Fibroblast of lung (primary cell): ENCODE measurements around the gene KRTAP1-4. TPM values are rescaled to one million over a fixed set of nuclear protein-coding genes. Genes with fewer than 3 reads are reported as not detected.
A peak's percentile ranks its signal among the peaks of the same experiment; 100 is the strongest.
"Not testable (repeated sequence)": the region's sequence is repeated elsewhere in the genome, so short reads cannot be mapped to it uniquely, and the experiment has no call there.

Experiments used
- DNase-seq, 2 donors: peaks; one replicate each; pipeline versions ENCODE4 v3.0.0 to v3.0.0-alpha.2; 2010; ENCODE audit warnings: low read depth in 2 of 2
- H2AFZ ChIP-seq: 2 replicates; pipeline ENCODE4 v1.5.1; 2012; ENCODE audit warnings: low read length, control low read depth, inconsistent platforms
- H3K27ac ChIP-seq: 2 replicates; pipeline ENCODE4 v1.5.1; 2011; ENCODE audit warnings: low read length, control low read depth; ENCODE audit not compliant: insufficient read depth
- H3K27me3 ChIP-seq: 2 replicates; pipeline ENCODE4 v1.5.1; 2011; ENCODE audit warnings: mild to moderate bottlenecking, low read length; ENCODE audit not compliant: control insufficient read depth, insufficient read depth
- H3K36me3 ChIP-seq: 2 replicates; pipeline ENCODE4 v1.5.1; 2011; ENCODE audit warnings: low read length; ENCODE audit not compliant: control insufficient read depth, insufficient read depth
- H3K4me1 ChIP-seq: 2 replicates; pipeline ENCODE4 v1.5.1; 2011; ENCODE audit warnings: low read length; ENCODE audit not compliant: control insufficient read depth, insufficient read depth; ENCODE audit errors: extremely low read depth
- H3K4me2 ChIP-seq: 2 replicates; pipeline ENCODE4 v1.5.1; 2011; ENCODE audit warnings: low read length, control low read depth; ENCODE audit not compliant: insufficient read depth; ENCODE audit errors: extremely low read depth
- H3K4me3 ChIP-seq, 4 experiments: fragments of 200-600 bp in 1 of 4; sonication (generic) in 1 of 4; replicated peaks in 1 of 4; 2 replicates each; pipeline ENCODE4 v1.5.1; 2011 to 2016; ENCODE audit warnings: low read length in 4 of 4, low read depth in 3 of 4, mild to moderate bottlenecking in 3 of 4, control low read depth in 2 of 4, inconsistent platforms in 1 of 4, mixed read lengths in 1 of 4; ENCODE audit not compliant: insufficient read depth in 1 of 4; ENCODE audit errors: control extremely low read depth in 1 of 4
- H3K79me2 ChIP-seq: 2 replicates; pipeline ENCODE4 v1.5.1; 2012; ENCODE audit warnings: mild to moderate bottlenecking, low read length, inconsistent platforms; ENCODE audit not compliant: control insufficient read depth, insufficient read depth
- H3K9ac ChIP-seq: 2 replicates; pipeline ENCODE4 v1.5.1; 2011; ENCODE audit warnings: mild to moderate bottlenecking, low read length, control low read depth; ENCODE audit not compliant: insufficient read depth
- H3K9me3 ChIP-seq: 2 replicates; pipeline ENCODE4 v1.5.1; 2012; ENCODE audit warnings: low read depth, low read length; ENCODE audit not compliant: control insufficient read depth, insufficient read depth
- H4K20me1 ChIP-seq: 2 replicates; pipeline ENCODE4 v1.5.1; 2011; ENCODE audit warnings: low read length; ENCODE audit not compliant: control insufficient read depth, insufficient read depth; ENCODE audit errors: extremely low read depth
- EZH2 ChIP-seq: IDR thresholded peaks from 2 replicates; pipeline ENCODE4 v1.5.1; 2012; ENCODE audit warnings: low read length, control low read depth, mild to moderate bottlenecking; ENCODE audit errors: missing control alignments
- polyA plus RNA-seq, 2 donors: library from polyadenylated mRNA; depleted of rRNA in 1 of 2; stranded (reverse) in 1 of 2; unstranded in 1 of 2; fragments of >200 nt; gene quantifications; 2 replicates each; pipeline ENCODE4 v1.2.1, GENCODE V29; 2011 to 2012; ENCODE audit warnings: missing spikeins in 1 of 2
- total RNA-seq: library from RNA; depleted of rRNA; stranded (reverse); fragments of >200 nt; gene quantifications from 2 replicates; pipeline ENCODE4 v1.2.1, GENCODE V29; 2014
- TF ChIP-seq, protein P1 (sequence below), 2 donors: IDR thresholded peaks in 1 of 2; conservative IDR thresholded peaks in 1 of 2; 1 replicate in 1 of 2; 2 replicates in 1 of 2; pipeline ENCODE4 v1.5.1; 2011 to 2012; ENCODE audit warnings: low read length in 2 of 2, control low read depth in 1 of 2, inconsistent platforms in 1 of 2, low read depth in 1 of 2, mild to moderate bottlenecking in 1 of 2

KRTAP1-4 gene
- total and polyA plus RNA-seq, 2 donors (not counting 1 experiment from before 2014, with no cell fraction given), result not detected

DNA sequence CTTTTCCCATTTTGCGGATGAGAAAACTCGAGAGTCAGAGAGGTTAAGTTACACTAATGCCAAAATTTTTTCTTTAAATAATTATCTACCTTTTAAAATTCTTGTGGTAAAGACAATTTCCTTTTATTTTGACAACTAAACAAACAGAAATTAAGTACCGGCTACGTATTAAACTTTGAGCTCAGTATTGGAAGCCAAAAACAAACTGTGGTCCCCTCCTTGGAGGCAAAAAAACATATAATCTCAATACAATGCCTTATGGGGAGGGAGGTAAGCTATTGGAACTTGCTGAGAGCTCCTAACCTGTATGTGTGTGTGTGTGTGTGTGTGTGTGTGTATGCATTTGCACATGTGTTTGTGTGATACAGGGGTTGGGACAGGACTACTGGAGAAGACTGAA, 33.5 kb upstream of the KRTAP1-4 start:
- no peak overlapping the region for H2AFZ ChIP-seq
- H3K4me3 ChIP-seq, result no peak overlapping the region
- H3K36me3 ChIP-seq, result no peaks in the 10 kb centered on the region
- no peaks in the 10 kb centered on the region for H3K79me2 ChIP-seq
- DNase-seq, result no peak
- H3K4me2 ChIP-seq, result no peak overlapping the region
- H3K4me1 ChIP-seq, result peaks cover 42% of the 10 kb centered on the region
- TF ChIP-seq, protein P1, sequence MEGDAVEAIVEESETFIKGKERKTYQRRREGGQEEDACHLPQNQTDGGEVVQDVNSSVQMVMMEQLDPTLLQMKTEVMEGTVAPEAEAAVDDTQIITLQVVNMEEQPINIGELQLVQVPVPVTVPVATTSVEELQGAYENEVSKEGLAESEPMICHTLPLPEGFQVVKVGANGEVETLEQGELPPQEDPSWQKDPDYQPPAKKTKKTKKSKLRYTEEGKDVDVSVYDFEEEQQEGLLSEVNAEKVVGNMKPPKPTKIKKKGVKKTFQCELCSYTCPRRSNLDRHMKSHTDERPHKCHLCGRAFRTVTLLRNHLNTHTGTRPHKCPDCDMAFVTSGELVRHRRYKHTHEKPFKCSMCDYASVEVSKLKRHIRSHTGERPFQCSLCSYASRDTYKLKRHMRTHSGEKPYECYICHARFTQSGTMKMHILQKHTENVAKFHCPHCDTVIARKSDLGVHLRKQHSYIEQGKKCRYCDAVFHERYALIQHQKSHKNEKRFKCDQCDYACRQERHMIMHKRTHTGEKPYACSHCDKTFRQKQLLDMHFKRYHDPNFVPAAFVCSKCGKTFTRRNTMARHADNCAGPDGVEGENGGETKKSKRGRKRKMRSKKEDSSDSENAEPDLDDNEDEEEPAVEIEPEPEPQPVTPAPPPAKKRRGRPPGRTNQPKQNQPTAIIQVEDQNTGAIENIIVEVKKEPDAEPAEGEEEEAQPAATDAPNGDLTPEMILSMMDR (conservative IDR thresholded peaks at IDR 0.05 in 1 of 2, IDR thresholded peaks at IDR 0.05 in 1 of 2; ENCODE audit: low read depth in 1 of 2, low read length in 2 of 2), result no peak
- no peak for TF ChIP-seq EZH2
- H3K27me3 ChIP-seq, result no peaks in the 10 kb centered on the region
- no peak overlapping the region for H3K9ac ChIP-seq
- H3K27ac ChIP-seq, result no peak overlapping the region
- no peaks in the 10 kb centered on the region for H3K9me3 ChIP-seq
- H4K20me1 ChIP-seq, result no peaks in the 10 kb centered on the region

DNA sequence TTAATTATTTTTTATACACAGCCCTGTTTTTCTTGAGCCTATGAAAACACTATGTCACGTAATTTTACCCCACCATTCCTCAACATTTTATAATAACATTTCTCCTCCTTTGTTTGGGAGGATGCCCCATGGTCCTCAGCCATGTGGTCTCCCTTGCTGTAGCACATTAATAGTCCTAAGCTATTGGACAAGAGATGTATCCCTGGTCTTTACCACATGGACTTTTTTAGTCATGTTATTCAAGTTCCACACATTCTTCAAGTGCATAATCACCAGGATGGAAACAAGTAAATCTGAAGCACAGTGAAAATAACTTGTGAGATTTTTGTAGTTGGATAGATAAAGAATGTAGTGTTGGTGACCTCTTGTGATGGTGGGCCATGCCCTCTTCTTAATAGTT, 32.0 kb upstream of the KRTAP1-4 start:
- peak; percentile 47 to 99 for DNase-seq
- no peaks in the 10 kb centered on the region for H4K20me1 ChIP-seq
- H2AFZ ChIP-seq, result no peak overlapping the region
- TF ChIP-seq, protein P1 (conservative IDR thresholded peaks at IDR 0.05 in 1 of 2, IDR thresholded peaks at IDR 0.05 in 1 of 2; ENCODE audit: low read depth in 1 of 2, low read length in 2 of 2), result no peak
- TF ChIP-seq EZH2, result no peak
- H3K27me3 ChIP-seq, result no peaks in the 10 kb centered on the region
- no peaks in the 10 kb centered on the region for H3K36me3 ChIP-seq
- H3K4me1 ChIP-seq, result peaks cover 41% of the 10 kb centered on the region
- H3K79me2 ChIP-seq, result no peaks in the 10 kb centered on the region
- H3K9ac ChIP-seq, result no peak overlapping the region
- no peaks in the 10 kb centered on the region for H3K9me3 ChIP-seq
- no peak overlapping the region for H3K4me2 ChIP-seq
- peak overlapping the region; percentile 77 for H3K27ac ChIP-seq
- H3K4me3 ChIP-seq, result no peak overlapping the region

DNA sequence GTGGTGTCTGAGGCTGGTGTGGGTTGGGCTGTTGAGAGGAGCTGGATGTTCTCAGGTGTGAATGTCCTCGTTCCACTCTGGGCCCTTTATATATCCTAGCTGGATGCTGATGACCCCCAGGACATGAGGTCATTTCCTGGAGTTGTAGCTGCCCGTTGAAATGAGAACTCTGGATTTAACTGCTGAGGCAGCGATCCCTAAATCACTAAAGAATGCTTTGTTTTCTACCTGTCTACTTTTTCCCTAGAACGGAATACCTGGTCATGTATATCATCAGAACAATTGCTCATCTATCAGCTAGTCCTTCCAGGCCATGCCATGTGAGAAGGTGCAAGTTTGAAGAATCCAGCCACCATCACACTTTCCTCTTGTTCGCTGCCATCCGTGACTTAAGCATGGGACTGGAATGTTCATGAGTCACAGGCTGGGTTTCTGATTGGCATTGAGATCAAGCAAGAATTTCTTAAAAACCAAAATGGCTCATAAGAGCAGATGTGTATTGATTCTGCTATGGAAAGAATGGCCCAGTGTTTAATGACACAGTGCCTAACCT, 30.1 kb upstream of the KRTAP1-4 start, which contains the start of gene KRTAP2-3:
Gene KRTAP2-3 (minus strand): TSS at position 63 of the 553 bp plus-strand sequence. CDS start 64 bp downstream, outside the sequence.
- H3K36me3 ChIP-seq, result no peaks in the 10 kb centered on the region
- peak within 1 kb of the TSS; percentile 32 for H3K9ac ChIP-seq
- H3K27ac ChIP-seq, result peak within 1 kb of the TSS; percentile 77
- H3K4me1 ChIP-seq, result peaks cover 31% of the 10 kb centered on the region
- no peaks in the 10 kb centered on the region for H3K9me3 ChIP-seq
- H2AFZ ChIP-seq, result no peak within 1 kb of the TSS
- H3K4me3 ChIP-seq, result no peak within 1 kb of the TSS
- DNase-seq, result peak; percentile 52 to 99
- H3K79me2 ChIP-seq, result no peaks in the 10 kb centered on the region
- H3K4me2 ChIP-seq, result peak within 1 kb of the TSS; percentile 32
- no peaks in the 10 kb centered on the region for H4K20me1 ChIP-seq
- no peak for TF ChIP-seq EZH2
- TF ChIP-seq, protein P1 (conservative IDR thresholded peaks at IDR 0.05 in 1 of 2, IDR thresholded peaks at IDR 0.05 in 1 of 2; ENCODE audit: low read depth in 1 of 2, low read length in 2 of 2), result no peak
- no peaks in the 10 kb centered on the region for H3K27me3 ChIP-seq

DNA sequence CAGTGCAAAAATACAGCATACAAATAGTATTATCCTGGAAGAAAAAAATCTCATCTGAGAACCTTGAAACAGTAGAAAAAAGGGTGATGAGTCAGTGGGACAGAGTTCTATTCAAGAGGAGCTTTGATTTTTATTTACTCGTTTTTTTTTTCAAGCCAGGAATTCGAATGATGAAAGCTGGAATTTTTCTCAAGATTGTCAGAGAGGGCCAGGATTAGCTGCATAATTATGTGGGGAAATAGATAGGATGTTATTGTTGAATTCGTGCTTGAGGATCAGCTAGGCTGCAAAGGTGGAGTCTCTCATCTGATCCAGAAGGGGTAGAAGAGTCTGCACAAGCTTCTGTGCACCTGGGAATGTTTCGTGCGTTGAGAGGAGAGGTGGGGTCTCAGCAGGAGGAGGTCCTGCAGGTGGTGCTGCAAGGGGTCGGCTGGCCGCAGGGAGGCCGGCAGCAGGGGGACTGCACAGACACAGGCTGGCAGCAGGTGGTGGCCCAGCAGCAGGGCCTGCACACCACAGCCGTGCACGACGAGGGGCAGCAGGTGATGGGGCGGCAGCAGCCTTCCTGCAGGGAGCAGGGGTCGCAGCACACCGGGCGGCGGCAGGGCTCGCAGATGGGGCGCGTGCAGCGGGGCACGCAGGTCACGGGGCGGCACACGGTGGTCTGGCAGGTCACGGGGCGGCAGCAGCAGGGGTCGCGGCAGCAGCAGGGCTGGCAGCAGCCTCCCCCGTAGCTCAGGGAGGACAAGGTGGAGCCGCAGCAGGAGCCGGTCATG, 29.5 kb upstream of the KRTAP1-4 start:
- H3K4me1 ChIP-seq, result peaks cover 31% of the 10 kb centered on the region
- DNase-seq, result peak; percentile 21 to 92
- H3K79me2 ChIP-seq, H2AFZ ChIP-seq, H4K20me1 ChIP-seq, H3K9ac ChIP-seq, H3K36me3 ChIP-seq, H3K9me3 ChIP-seq, H3K27me3 ChIP-seq, H3K4me3 ChIP-seq: not testable (repeated sequence)
- peak overlapping the region; percentile 32 for H3K4me2 ChIP-seq
- H3K27ac ChIP-seq, result peak overlapping the region; percentile 77
